ENCODE results near the gene CCDC93. TPM values are rescaled to one million over a fixed set of nuclear protein-coding genes. Genes with fewer than 3 reads are reported as not detected.
A peak's percentile ranks its signal among the peaks of the same experiment; 100 is the strongest.

CCDC93 gene
- total RNA-seq, 1 experiment from 2014 or later = 34.7 TPM

- H3K4me3 Mint-ChIP-seq (ENCODE audit: unreplicated experiment) = peak overlapping the region; percentile 95
- Histone ChIP-seq H3K27me3 (replicated peaks; ENCODE audit: control insufficient read depth, insufficient read depth, low read length) (no peaks in the 10 kb centered on the region), H3K4me1 (peaks cover 4% of the 10 kb centered on the region; the same call in 1 of the 2 replicates), H3K36me3 (ENCODE audit: control insufficient read depth, insufficient read depth, low read length) (no peaks in the 10 kb centered on the region), H3K9me3 (no peaks in the 10 kb centered on the region), H3K4me3 (ENCODE audit: low read depth, low read length) (peak overlapping the region; percentile 99)
- POLR2A ChIA-PET = no interaction called here
- intact Hi-C loops (cut with micrococcal nuclease; ENCODE audit: unreplicated experiment) = no loop called here
- peaks cover 6% of the 10 kb centered on the region for H3K27me3 Mint-ChIP-seq (ENCODE audit: insufficient read depth, unreplicated experiment)
- BruUV-seq (replicated peaks) = no TSS peak
- DNase-seq = peak; percentile 49 to 67
- CTCF ChIA-PET = interaction anchor here (1.4 kb wide), 1 partner anchor 10 kb away, joined by 15 read pairs; no protein-coding TSS in a partner anchor
- H3K4me1 Mint-ChIP-seq (ENCODE audit: low read depth, unreplicated experiment) = peaks cover 7% of the 10 kb centered on the region
- H3K9me3 Mint-ChIP-seq (ENCODE audit: unreplicated experiment) = no peaks in the 10 kb centered on the region
- H3K27ac Mint-ChIP-seq (ENCODE audit: unreplicated experiment) = no peak overlapping the region
- peak in 1 of 2 experiments; percentile 35 for TF ChIP-seq CTCF (IDR thresholded peaks at IDR 0.05; ENCODE audit: insufficient read depth in 1 of 2, low read depth in 1 of 2, low read length in 1 of 2, severe bottlenecking in 1 of 2, unreplicated experiment in 1 of 2)
- no peaks in the 10 kb centered on the region for H3K36me3 Mint-ChIP-seq (ENCODE audit: insufficient read depth, unreplicated experiment)
These were observed 598 bp downstream of the CCDC93 start for GRCh38 chr2:118013221-118013723.

- Mint-ChIP-seq H3K36me3 (ENCODE audit: insufficient read depth, unreplicated experiment) (peaks cover under 1% of the 10 kb centered on the region), H3K9me3 (ENCODE audit: unreplicated experiment) (no peaks in the 10 kb centered on the region), H3K27ac (ENCODE audit: unreplicated experiment) (no peak overlapping the region), H3K4me1 (ENCODE audit: low read depth, unreplicated experiment) (peaks cover 7% of the 10 kb centered on the region), H3K4me3 (ENCODE audit: unreplicated experiment) (peak overlapping the region; percentile 95), H3K27me3 (ENCODE audit: insufficient read depth, unreplicated experiment) (peaks cover 5% of the 10 kb centered on the region)
- TF ChIP-seq CTCF (IDR thresholded peaks at IDR 0.05; ENCODE audit: insufficient read depth in 1 of 2, low read depth in 1 of 2, low read length in 1 of 2, severe bottlenecking in 1 of 2, unreplicated experiment in 1 of 2) = no peak
- POLR2A ChIA-PET = no interaction called here
- BruUV-seq (replicated peaks) = TSS peak; percentile 25
- H3K4me3 ChIP-seq (ENCODE audit: low read depth, low read length) = peak overlapping the region; percentile 99
- H3K9me3 ChIP-seq = no peaks in the 10 kb centered on the region
- H3K4me1 ChIP-seq = peaks cover 4% of the 10 kb centered on the region; the same call in 1 of the 2 replicates
- intact Hi-C loops (cut with micrococcal nuclease; ENCODE audit: unreplicated experiment) = no loop called here
- DNase-seq = no peak
- H3K27me3 ChIP-seq (replicated peaks; ENCODE audit: control insufficient read depth, insufficient read depth, low read length) = no peaks in the 10 kb centered on the region
- no peaks in the 10 kb centered on the region for H3K36me3 ChIP-seq (ENCODE audit: control insufficient read depth, insufficient read depth, low read length)
- CTCF ChIA-PET = interaction anchor here (1.2 kb wide), 1 partner anchor 9 kb away, joined by 5 read pairs; no protein-coding TSS in a partner anchor
These were observed 1.1 kb downstream of the CCDC93 start for GRCh38 chr2:118012778-118013177.

- ChIA-PET CTCF (no interaction called here), POLR2A (no interaction called here)
- intact Hi-C loops (cut with micrococcal nuclease; ENCODE audit: unreplicated experiment) = no loop called here
These were observed 3.4 kb downstream of the CCDC93 start for GRCh38 chr2:118010473-118010872.

More at GRCh38 chr2:118010473-118010872, 3.4 kb downstream of the CCDC93 start:
- H3K27me3 Mint-ChIP-seq (ENCODE audit: insufficient read depth, unreplicated experiment) = no peaks in the 10 kb centered on the region
- no peaks in the 10 kb centered on the region for H3K9me3 ChIP-seq
- DNase-seq = no peak
- peaks cover 7% of the 10 kb centered on the region for H3K4me1 Mint-ChIP-seq (ENCODE audit: low read depth, unreplicated experiment)
- peaks cover 2% of the 10 kb centered on the region; the same call in 1 of the 2 replicates for H3K36me3 ChIP-seq (ENCODE audit: control insufficient read depth, insufficient read depth, low read length)
- no peaks in the 10 kb centered on the region for H3K9me3 Mint-ChIP-seq (ENCODE audit: unreplicated experiment)
- peaks cover 4% of the 10 kb centered on the region; the same call in 1 of the 2 replicates for H3K4me1 ChIP-seq
- no peak for TF ChIP-seq CTCF (IDR thresholded peaks at IDR 0.05; ENCODE audit: insufficient read depth in 1 of 2, low read depth in 1 of 2, low read length in 1 of 2, severe bottlenecking in 1 of 2, unreplicated experiment in 1 of 2)
- H3K27ac Mint-ChIP-seq (ENCODE audit: unreplicated experiment) = no peak overlapping the region
- H3K4me3 ChIP-seq (ENCODE audit: low read depth, low read length) = no peak overlapping the region
- H3K4me3 Mint-ChIP-seq (ENCODE audit: unreplicated experiment) = no peak overlapping the region
- BruUV-seq (replicated peaks) = no TSS peak
- H3K36me3 Mint-ChIP-seq (ENCODE audit: insufficient read depth, unreplicated experiment) = peaks cover 13% of the 10 kb centered on the region
- H3K27me3 ChIP-seq (replicated peaks; ENCODE audit: control insufficient read depth, insufficient read depth, low read length) = no peaks in the 10 kb centered on the region
